Astrocyte (in vitro differentiated cells and primary cell): Measurements from ENCODE around the gene CYTIP.
"Not testable (repeated sequence)": the region's sequence is repeated elsewhere in the genome, so short reads cannot be mapped to it uniquely, and the experiment has no call there.

Experiments
- CTCF ChIP-seq: IDR thresholded peaks from 2 replicates; pipeline ENCODE4 v1.5.1; 2011; ENCODE audit warnings: low read depth, mild to moderate bottlenecking, inconsistent platforms, low read length, moderate library complexity; ENCODE audit not compliant: insufficient read depth
- EZH2 ChIP-seq: IDR thresholded peaks from 2 replicates; pipeline ENCODE4 v1.6.1; 2012; ENCODE audit warnings: mild to moderate bottlenecking, low read length, inconsistent platforms; ENCODE audit not compliant: insufficient read depth

- not testable (repeated sequence) for TF ChIP-seq CTCF, EZH2
Measured at GRCh38 chr2:157402801-157403485, 40.9 kb downstream of the CYTIP start.
